B cell (primary cell): Measurements from ENCODE around the gene HHLA2. TPM values are rescaled to one million over a fixed set of nuclear protein-coding genes. Genes with fewer than 3 reads are reported as not detected.

Source experiments
- ATAC-seq: fragments of 200-7000 bp; cut with Tn5 transposase; one replicate; pipeline ENCODE4 v1.10.0; 2021; ENCODE audit warnings: low read depth, mild to moderate bottlenecking, moderate number of reproducible peaks, moderate library complexity
- CTCF ChIA-PET: fragments of 350-600 bp; sonication (Branson Sonifier 250); formaldehyde crosslinking; loops from one replicate; lab custom pipeline; 2021; ENCODE audit warnings: antibody characterized with exemption, inconsistent platforms; lab: Charles Lee
- POLR2A ChIA-PET: fragments of 350-600 bp; sonication (Branson Sonifier 250); formaldehyde crosslinking; loops from one replicate; lab custom pipeline; 2021; ENCODE audit warnings: antibody characterized with exemption; lab: Charles Lee
- DNase-seq: peaks from one replicate; pipeline ENCODE4 v3.0.0; 2013
- H2AFZ ChIP-seq: 2 replicates; pipeline ENCODE4 v1.6.1; 2012; ENCODE audit warnings: mild to moderate bottlenecking, low read depth, low read length; ENCODE audit not compliant: insufficient read depth, poor library complexity, severe bottlenecking
- H3K27ac ChIP-seq, 2 donors: 1 replicate in 1 of 2; 2 replicates in 1 of 2; pipeline ENCODE4 v1.5.1; 2012 to 2013; ENCODE audit warnings: low read length in 2 of 2, mild to moderate bottlenecking in 2 of 2, moderate library complexity in 1 of 2
- H3K27me3 ChIP-seq, 4 experiments: fragments of 200-600 bp in 1 of 4; sonication (generic) in 1 of 4; replicated peaks in 1 of 4; 1 replicate in 2 of 4; 2 replicates in 2 of 4; pipeline versions ENCODE4 v1.6.1 to v1.7.0; 2013 to 2016; ENCODE audit warnings: low read length in 3 of 4, mild to moderate bottlenecking in 2 of 4, mixed read lengths in 1 of 4, moderate library complexity in 1 of 4; ENCODE audit not compliant: insufficient read depth in 4 of 4, control insufficient read depth in 3 of 4; ENCODE audit errors: control extremely low read depth in 1 of 4
- H3K36me3 ChIP-seq, 2 experiments: replicated peaks in 1 of 2; 1 replicate in 1 of 2; 2 replicates in 1 of 2; pipeline versions ENCODE4 v1.6.1 to v1.7.1; 2013; ENCODE audit warnings: low read length in 1 of 2; ENCODE audit not compliant: insufficient read depth in 2 of 2, control insufficient read depth in 1 of 2; ENCODE audit errors: control extremely low read depth in 1 of 2, extremely low read depth in 1 of 2
- H3K4me1 ChIP-seq, 2 donors: fragments of 200-600 bp in 1 of 2; sonication (generic) in 1 of 2; 1 replicate in 1 of 2; 2 replicates in 1 of 2; pipeline versions ENCODE4 v1.5.1 to v1.6.1; 2013 to 2017; ENCODE audit warnings: low read length in 2 of 2; ENCODE audit not compliant: control insufficient read depth in 2 of 2, insufficient read depth in 2 of 2
- H3K4me2 ChIP-seq: replicated peaks from 2 replicates; pipeline ENCODE3; 2012; ENCODE audit warnings: mild to moderate bottlenecking, low read depth, low read length; ENCODE audit not compliant: poor library complexity, severe bottlenecking
- H3K4me3 ChIP-seq, 5 experiments: fragments of 200-600 bp in 1 of 5; sonication (generic) in 1 of 5; 1 replicate in 3 of 5; 2 replicates in 2 of 5; pipeline versions ENCODE4 v1.5.1 to v1.7.0; 2011 to 2016; ENCODE audit warnings: low read length in 4 of 5, mild to moderate bottlenecking in 4 of 5, low read depth in 2 of 5, control low read depth in 1 of 5, moderate library complexity in 1 of 5; ENCODE audit not compliant: insufficient read depth in 1 of 5; ENCODE audit errors: control extremely low read depth in 1 of 5, extremely low read depth in 1 of 5
- H3K79me2 ChIP-seq: fragments of 200-600 bp; sonication (generic); one replicate; pipeline ENCODE4 v1.6.0; 2016; ENCODE audit warnings: low read length; ENCODE audit not compliant: control insufficient read depth, insufficient read depth
- H3K9ac ChIP-seq: fragments of 200-600 bp; sonication (generic); 2 replicates; pipeline ENCODE4 v1.6.1; 2017; ENCODE audit warnings: mild to moderate bottlenecking, low read length, moderate library complexity
- H3K9me3 ChIP-seq, 3 donors: one replicate each; pipeline versions ENCODE4 v1.6.1 to v1.7.1; 2013; ENCODE audit warnings: low read length in 2 of 3; ENCODE audit not compliant: control insufficient read depth in 2 of 3, insufficient read depth in 1 of 3; ENCODE audit errors: control extremely low read depth in 1 of 3
- H4K20me1 ChIP-seq: 2 replicates; pipeline ENCODE4 v1.6.0; 2012; ENCODE audit warnings: mild to moderate bottlenecking, low read length; ENCODE audit not compliant: insufficient read depth, control insufficient read depth, poor library complexity, severe bottlenecking
- H3K27ac Mint-ChIP-seq: one replicate; pipeline ENCODE4 v1.8.0; 2021; ENCODE audit warnings: mixed read lengths
- H3K27me3 Mint-ChIP-seq: one replicate; pipeline ENCODE4 v1.8.0; 2021; ENCODE audit warnings: mixed read lengths
- H3K4me1 Mint-ChIP-seq: one replicate; pipeline ENCODE4 v1.8.0; 2021; ENCODE audit warnings: mixed read lengths
- H3K4me3 Mint-ChIP-seq: one replicate; pipeline ENCODE4 v1.8.0; 2021; ENCODE audit warnings: mixed read lengths
- H3K9me3 Mint-ChIP-seq: one replicate; pipeline ENCODE4 v1.8.0; 2022; ENCODE audit warnings: mixed read lengths; ENCODE audit not compliant: insufficient read depth
- CTCF ChIP-seq: fragments of 200-600 bp; IDR thresholded peaks from one replicate; pipeline ENCODE4 v1.8.0; 2022; ENCODE audit warnings: antibody characterized with exemption, mild to moderate bottlenecking
- EZH2 ChIP-seq: IDR thresholded peaks from 2 replicates; pipeline ENCODE4 v1.6.1; 2012; ENCODE audit warnings: borderline replicate concordance, low read depth, mild to moderate bottlenecking, moderate library complexity, low read length; ENCODE audit not compliant: insufficient read depth, poor library complexity, severe bottlenecking
- WGBS: methylation state at CpG from one replicate; pipeline ENCODE4 v1.1.5; 2013; ENCODE audit warnings: missing lambda C conversion rate; ENCODE audit not compliant: insufficient coverage; 5-methylcytosine and 5-hydroxymethylcytosine counted together
- intact Hi-C: fragments of 100-400 bp; cut with micrococcal nuclease; formaldehyde crosslinking; loops from one replicate; pipeline ENCODE4 v1.10.0; 2022
- polyA plus RNA-seq: library from polyadenylated mRNA; depleted of rRNA; stranded (reverse); fragments of >200 nt; gene quantifications from 2 replicates; pipeline ENCODE4 v1.2.3, GENCODE V29; 2012
- total RNA-seq, 2 donors: library from RNA; stranded (reverse); fragments of 120-200 nt in 1 of 2; gene quantifications; 1 replicate in 1 of 2; 2 replicates in 1 of 2; pipeline versions ENCODE4 v1.2.3 to v1.2.4, GENCODE V29; 2013 to 2022

HHLA2 gene
- total and polyA plus RNA-seq, 2 donors (not counting 1 experiment from before 2014, with no cell fraction given), result 0.84 TPM

- peak; percentile 75 for ATAC-seq
- H3K27me3 ChIP-seq, result no peaks in the 10 kb centered on the region
- DNase-seq, result peak; percentile 78
- H3K27ac ChIP-seq, result peak overlapping the region; percentile 16 to 49
- peak overlapping the region in 1 of 5 experiments; percentile 3 for H3K4me3 ChIP-seq
- peak overlapping the region; percentile 41 for H3K4me2 ChIP-seq
- no peak overlapping the region for H3K9ac ChIP-seq
- H4K20me1 ChIP-seq, result no peaks in the 10 kb centered on the region
- Mint-ChIP-seq H3K4me3 (peak overlapping the region; percentile 54), H3K9me3 (no peaks in the 10 kb centered on the region), H3K27me3 (no peaks in the 10 kb centered on the region), H3K4me1 (peaks cover 31% of the 10 kb centered on the region), H3K27ac (peak overlapping the region; percentile 82)
- H2AFZ ChIP-seq, result peak overlapping the region; percentile 38
- peaks cover 26 to 27% of the 10 kb centered on the region in 2 donors for H3K4me1 ChIP-seq
- ChIA-PET CTCF (interaction anchor here (0.6 to 3.0 kb wide), 15 partner anchors 13 to 479 kb away, joined by 3 to 19 read pairs (median 4); no protein-coding TSS in a partner anchor), POLR2A (no interaction called here)
- no peaks in the 10 kb centered on the region for H3K9me3 ChIP-seq
- no peaks in the 10 kb centered on the region for H3K36me3 ChIP-seq
- intact Hi-C loops, result loop anchor here (1.0 to 10.0 kb wide), 8 partner anchors 184 to 1170 kb away; partner anchors contain the start of genes CD47 and IFT57
- no CpG with 5 or more reads among the region's 7 CpGs for WGBS
- H3K79me2 ChIP-seq, result no peaks in the 10 kb centered on the region
- TF ChIP-seq EZH2, result no peak
- peak; percentile 79 for TF ChIP-seq CTCF
Measured at GRCh38 chr3:108406661-108407206, 110.4 kb downstream of the HHLA2 start.

GRCh38 chr3:108407886-108408285 lies 111.5 kb downstream of the HHLA2 start:
- Histone ChIP-seq H3K4me1 (peaks cover 26 to 27% of the 10 kb centered on the region in 2 donors), H2AFZ (peak overlapping the region; percentile 20), H3K27me3 (no peaks in the 10 kb centered on the region), H3K9me3 (no peaks in the 10 kb centered on the region), H3K27ac (peak overlapping the region; percentile 18 to 49), H3K9ac (peak overlapping the region; percentile 3), H3K4me2 (peak overlapping the region; percentile 41), H3K36me3 (no peaks in the 10 kb centered on the region), H4K20me1 (no peaks in the 10 kb centered on the region), H3K79me2 (no peaks in the 10 kb centered on the region), H3K4me3 (peak overlapping the region in 1 of 5 experiments; percentile 6)
- ChIA-PET POLR2A (no interaction called here), CTCF (interaction anchor here (0.8 to 2.8 kb wide), 10 partner anchors 19 to 482 kb away, joined by 3 to 19 read pairs (median 4); no protein-coding TSS in a partner anchor)
- no peaks in the 10 kb centered on the region for H3K27me3 Mint-ChIP-seq
- H3K27ac Mint-ChIP-seq, result peak overlapping the region; percentile 82
- TF ChIP-seq CTCF, result no peak
- TF ChIP-seq EZH2, result no peak
- H3K4me1 Mint-ChIP-seq, result peaks cover 31% of the 10 kb centered on the region
- WGBS, result 29% methylated on average over 1 of the region's 3 CpGs
- intact Hi-C loops, result loop anchor here (1.0 to 10.0 kb wide), 9 partner anchors 181 to 1171 kb away; partner anchors contain the start of genes CD47, CIP2A, DZIP3 and IFT57
- ATAC-seq, result peak; percentile 84
- DNase-seq, result peak; percentile 66
- no peaks in the 10 kb centered on the region for H3K9me3 Mint-ChIP-seq
- peak overlapping the region; percentile 54 for H3K4me3 Mint-ChIP-seq
